Measurements from ENCODE around the gene FBXO45.
A peak's percentile ranks its signal among the peaks of the same experiment; 100 is the strongest.
"Not testable (repeated sequence)": the region's sequence is repeated elsewhere in the genome, so short reads cannot be mapped to it uniquely, and the experiment has no call there.

FBXO45 gene

GRCh38 chr3:196555295-196555694 lies 13.2 kb upstream of the FBXO45 start:
- DNase-seq, result no peak

GRCh38 chr3:196557236-196557635 lies 11.2 kb upstream of the FBXO45 start:
- no peak for DNase-seq

GRCh38 chr3:196558476-196558875 lies 10.0 kb upstream of the FBXO45 start:
- no peak for DNase-seq

GRCh38 chr3:196559826-196560225 lies 8.6 kb upstream of the FBXO45 start:
- DNase-seq, result no peak

GRCh38 chr3:196563721-196564225 lies 4.7 kb upstream of the FBXO45 start:
- no peak for DNase-seq

GRCh38 chr3:196569003-196569516 lies 600 bp downstream of the FBXO45 start:
- peak in 24 of 58 donors; percentile 3 to 63 (median 31) for DNase-seq

- not testable (repeated sequence) for DNase-seq
Measured at GRCh38 chr3:196570332-196570731, 1.9 kb downstream of the FBXO45 start.

- no peak for DNase-seq
Measured at GRCh38 chr3:196572389-196572788, 3.9 kb downstream of the FBXO45 start.

GRCh38 chr3:196585044-196585757 lies 16.7 kb downstream of the FBXO45 start:
- no peak for DNase-seq

GRCh38 chr3:196590279-196590678 lies 21.8 kb downstream of the FBXO45 start:
- no peak for DNase-seq

GRCh38 chr3:196596355-196596754 lies 27.9 kb downstream of the FBXO45 start:
- DNase-seq, result no peak

GRCh38 chr3:196597971-196598733 lies 29.7 kb downstream of the FBXO45 start:
- DNase-seq, result not testable (repeated sequence)

- DNase-seq, result no peak
Measured at GRCh38 chr3:196599734-196600128, 31.3 kb downstream of the FBXO45 start.

GRCh38 chr3:196600359-196600758 lies 31.9 kb downstream of the FBXO45 start:
- DNase-seq, result no peak

- no peak for DNase-seq
Measured at GRCh38 chr3:196602673-196603072, 34.2 kb downstream of the FBXO45 start.

GRCh38 chr3:196603683-196604082 lies 35.2 kb downstream of the FBXO45 start:
- no peak for DNase-seq

- DNase-seq, result peak in 1 of 58 donors; percentile 9
Measured at GRCh38 chr3:196604548-196604947, 36.1 kb downstream of the FBXO45 start.

GRCh38 chr3:196608693-196609092 lies 40.2 kb downstream of the FBXO45 start:
- no peak for DNase-seq

- DNase-seq, result peak in 54 of 58 donors; percentile 10 to 82 (median 68)
Measured at GRCh38 chr3:196609343-196609775, 40.9 kb downstream of the FBXO45 start.

- no peak for DNase-seq
Measured at GRCh38 chr3:196609805-196610515, 41.5 kb downstream of the FBXO45 start.

- no peak for DNase-seq
Measured at GRCh38 chr3:196611761-196612483, 43.5 kb downstream of the FBXO45 start.

All from anterior cingulate cortex (tissue), 58 donors.